H1 (cell line): Measurements from ENCODE around the gene SNX32. TPM values are rescaled to one million over a fixed set of nuclear protein-coding genes. Genes with fewer than 3 reads are reported as not detected.
A peak's percentile ranks its signal among the peaks of the same experiment; 100 is the strongest.

ENCODE experiments used
- CTCF ChIA-PET: fragments of 300-600 bp; sonication (Branson Sonifier 250); formaldehyde crosslinking; loops from one replicate; lab custom pipeline; 2021; ENCODE audit not compliant: partially characterized antibody; lab: Charles Lee
- POLR2A ChIA-PET: fragments of 300-600 bp; sonication (Branson Sonifier 250); formaldehyde crosslinking; loops from one replicate; lab custom pipeline; 2021; ENCODE audit warnings: inconsistent platforms; ENCODE audit not compliant: partially characterized antibody; lab: Charles Lee
- DNase-seq, 2 experiments: peaks; one replicate each; pipeline versions ENCODE4 v3.0.0 to v3.0.0-alpha.2; 2010 to 2022; ENCODE audit warnings: low spot score in 2 of 2, low read depth in 1 of 2, mixed read lengths in 1 of 2
- FAIRE-seq: peaks from 2 replicates; lab custom pipeline; 2011; peaks lifted over from hg19 to GRCh38; lab: Jason Lieb, UNC
- H2AFZ ChIP-seq: 2 replicates; pipeline ENCODE4 v1.8.1; 2012; ENCODE audit warnings: low read length, inconsistent platforms
- H2AK5ac ChIP-seq: 2 replicates; pipeline ENCODE4 v1.6.1; 2013; ENCODE audit warnings: low read depth, low read length
- H2BK120ac ChIP-seq: replicated peaks from 2 replicates; pipeline ENCODE3; 2013; ENCODE audit warnings: low read depth, low read length, inconsistent platforms
- H2BK12ac ChIP-seq: 2 replicates; pipeline ENCODE4 v1.6.1; 2013; ENCODE audit warnings: low read depth, low read length
- H2BK15ac ChIP-seq: 2 replicates; pipeline ENCODE4 v1.6.1; 2013; ENCODE audit warnings: low read length
- H2BK20ac ChIP-seq: 2 replicates; pipeline ENCODE4 v1.6.1; 2013; ENCODE audit warnings: low read length
- H2BK5ac ChIP-seq: 2 replicates; pipeline ENCODE4 v1.6.1; 2013; ENCODE audit warnings: low read depth, low read length
- H3K14ac ChIP-seq: 2 replicates; pipeline ENCODE4 v1.6.1; 2013; ENCODE audit warnings: inconsistent platforms; ENCODE audit not compliant: insufficient read length
- H3K18ac ChIP-seq: 2 replicates; pipeline ENCODE4 v1.6.1; 2013; ENCODE audit warnings: low read length; ENCODE audit errors: extremely low read depth
- H3K23ac ChIP-seq: 2 replicates; pipeline ENCODE4 v1.6.1; 2013; ENCODE audit warnings: inconsistent platforms; ENCODE audit not compliant: insufficient read length
- H3K23me2 ChIP-seq: 2 replicates; pipeline ENCODE4 v1.6.1; 2013; ENCODE audit warnings: low read depth, low read length
- H3K27ac ChIP-seq: 2 replicates; pipeline ENCODE4 v1.6.1; 2011; ENCODE audit warnings: low read depth, low read length, inconsistent platforms
- H3K27me3 ChIP-seq, 4 experiments: replicated peaks in 1 of 4; 1 replicate in 1 of 4; 2 replicates in 3 of 4; pipeline versions ENCODE4 v1.6.1 to v1.8.1; 2011 to 2013; ENCODE audit warnings: low read length in 3 of 4, mild to moderate bottlenecking in 3 of 4, inconsistent platforms in 2 of 4, mixed read lengths in 2 of 4, moderate library complexity in 1 of 4; ENCODE audit not compliant: control insufficient read depth in 3 of 4, insufficient read depth in 3 of 4; ENCODE audit errors: extremely low read depth in 1 of 4
- H3K36me3 ChIP-seq, 4 experiments: 2 replicates each; pipeline versions ENCODE4 v1.6.1 to v1.8.1; 2011 to 2013; ENCODE audit warnings: mild to moderate bottlenecking in 4 of 4, low read length in 3 of 4, moderate library complexity in 2 of 4, control low read depth in 1 of 4, inconsistent platforms in 1 of 4; ENCODE audit not compliant: insufficient read depth in 4 of 4, control insufficient read depth in 2 of 4
- H3K4ac ChIP-seq: replicated peaks from 2 replicates; pipeline ENCODE3; 2013; ENCODE audit warnings: low read length, low read depth, mixed read lengths, inconsistent platforms; ENCODE audit not compliant: insufficient read length
- H3K4me1 ChIP-seq, 4 experiments: replicated peaks in 1 of 4; 1 replicate in 1 of 4; 2 replicates in 3 of 4; pipeline versions ENCODE4 v1.6.1 to v1.8.1; 2011 to 2013; ENCODE audit warnings: low read length in 3 of 4, inconsistent platforms in 2 of 4, mixed read lengths in 1 of 4; ENCODE audit not compliant: insufficient read depth in 4 of 4, control insufficient read depth in 3 of 4
- H3K4me2 ChIP-seq, 2 experiments: 2 replicates each; pipeline versions ENCODE4 v1.6.1 to v1.8.1; 2011 to 2013; ENCODE audit warnings: low read depth in 2 of 2, low read length in 2 of 2, control low read depth in 1 of 2, inconsistent platforms in 1 of 2, mild to moderate bottlenecking in 1 of 2; ENCODE audit not compliant: insufficient read depth in 1 of 2
- H3K4me3 ChIP-seq, 4 experiments: fragments of 200-600, 300-600 bp in 1 of 4; sonication (generic), shearing (Covaris generic), sonication (Bioruptor Twin) in 1 of 4; 2 replicates each; pipeline versions ENCODE4 v1.5.1 to v1.8.1; 2011 to 2016; ENCODE audit warnings: low read length in 4 of 4, low read depth in 3 of 4, control low read depth in 2 of 4, inconsistent platforms in 2 of 4, mild to moderate bottlenecking in 2 of 4, mixed read lengths in 1 of 4, moderate library complexity in 1 of 4; ENCODE audit not compliant: insufficient read depth in 2 of 4; ENCODE audit errors: extremely low read depth in 1 of 4
- H3K56ac ChIP-seq: replicated peaks from 2 replicates; pipeline ENCODE3; 2013; ENCODE audit warnings: low read depth, mild to moderate bottlenecking, mixed read lengths, low read length, inconsistent platforms; ENCODE audit not compliant: insufficient read length
- H3K79me1 ChIP-seq: 2 replicates; pipeline ENCODE4 v1.6.1; 2013; ENCODE audit warnings: low read depth, low read length, control low read depth
- H3K79me2 ChIP-seq, 2 experiments: 2 replicates each; pipeline versions ENCODE4 v1.6.1 to v1.8.1; 2012 to 2013; ENCODE audit warnings: low read length in 2 of 2, mild to moderate bottlenecking in 2 of 2, inconsistent platforms in 1 of 2; ENCODE audit not compliant: insufficient read depth in 2 of 2, control insufficient read depth in 1 of 2
- H3K9ac ChIP-seq, 4 experiments: replicated peaks in 1 of 4; 1 replicate in 1 of 4; 2 replicates in 3 of 4; pipeline versions ENCODE4 v1.6.1 to v1.8.1; 2011 to 2013; ENCODE audit warnings: low read depth in 3 of 4, low read length in 3 of 4, control low read depth in 2 of 4, mild to moderate bottlenecking in 2 of 4, moderate library complexity in 2 of 4, inconsistent platforms in 1 of 4; ENCODE audit errors: extremely low read depth in 1 of 4
- H3K9me3 ChIP-seq, 2 experiments: 2 replicates each; pipeline versions ENCODE4 v1.6.1 to v1.8.1; 2012 to 2013; ENCODE audit warnings: mild to moderate bottlenecking in 2 of 2, moderate library complexity in 2 of 2, control low read depth in 1 of 2, inconsistent platforms in 1 of 2, low read depth in 1 of 2, low read length in 1 of 2, mixed read lengths in 1 of 2; ENCODE audit not compliant: insufficient read depth in 2 of 2
- H4K20me1 ChIP-seq, 2 experiments: replicated peaks in 1 of 2; 2 replicates each; pipeline versions ENCODE3 to v1.8.1; 2011 to 2013; ENCODE audit warnings: inconsistent platforms in 2 of 2, low read length in 2 of 2, mild to moderate bottlenecking in 1 of 2; ENCODE audit not compliant: insufficient read depth in 2 of 2, control insufficient read depth in 1 of 2
- H4K5ac ChIP-seq: 2 replicates; pipeline ENCODE4 v1.6.1; 2013; ENCODE audit warnings: low read length, low read depth, mixed read lengths, inconsistent platforms; ENCODE audit not compliant: insufficient read length
- H4K8ac ChIP-seq: 2 replicates; pipeline ENCODE4 v1.8.0; 2013; ENCODE audit warnings: mild to moderate bottlenecking, moderate library complexity, low read length, inconsistent platforms; ENCODE audit not compliant: insufficient read depth; ENCODE audit errors: extremely low read depth
- H4K91ac ChIP-seq: replicated peaks from 2 replicates; pipeline ENCODE3; 2013; ENCODE audit warnings: low read length, mixed read lengths, inconsistent platforms; ENCODE audit not compliant: insufficient read length
- CREB1 ChIP-seq: IDR thresholded peaks from 2 replicates; pipeline ENCODE4 v1.6.1; 2012; ENCODE audit warnings: inconsistent platforms
- KDM4A ChIP-seq: IDR thresholded peaks from one replicate; pipeline ENCODE4 v1.7.1; 2012; ENCODE audit warnings: low read depth, mild to moderate bottlenecking, moderate library complexity, low read length, inconsistent platforms; ENCODE audit not compliant: severe bottlenecking
- SP2 ChIP-seq: IDR thresholded peaks from 2 replicates; pipeline ENCODE4 v1.6.1; 2012; ENCODE audit warnings: mild to moderate bottlenecking, low read length, inconsistent platforms
- WGBS, 2 experiments: shearing (Covaris generic) in 1 of 2; methylation state at CpG; one replicate each; pipeline versions ENCODE4 v1.1.6 to v1.1.7; 2013 to 2015; ENCODE audit warnings: low lambda C conversion rate in 2 of 2, mixed read lengths in 2 of 2, inconsistent platforms in 1 of 2, low coverage in 1 of 2, missing lambda C conversion rate in 1 of 2; ENCODE audit not compliant: insufficient replicate concordance in 2 of 2, insufficient coverage in 1 of 2, insufficient read length in 1 of 2; ENCODE audit errors: extremely low coverage in 1 of 2, missing lambda C conversion rate in 1 of 2; 5-methylcytosine and 5-hydroxymethylcytosine counted together
- polyA plus RNA-seq, 7 experiments: library from polyadenylated mRNA; depleted of rRNA in 3 of 7; stranded (reverse) in 5 of 7; unstranded in 2 of 7; fragments of >200 nt in 5 of 7; fragments of 200-250 nt in 2 of 7; gene quantifications; 1 replicate in 5 of 7; 2 replicates in 1 of 7; 4 replicates in 1 of 7; pipeline versions ENCODE4 v1.2.1 to v1.2.3, GENCODE V29; 2011 to 2013; ENCODE audit warnings: missing spikeins in 2 of 7, mixed read lengths in 2 of 7
- total RNA-seq: library from RNA; stranded (reverse); fragmentation: NEBNext Ultra II Directional; extraction: Animal tissue kit (Norgen Biotek cat#: 25700); gene quantifications from 2 replicates; pipeline ENCODE4 v1.2.1, GENCODE V29; 2021

The SNX32 gene
- total and polyA plus RNA-seq, 2 of the 8 experiments (the other 6 are each of a cell fraction or from before 2014, with no cell fraction given), result 0.76 to 2.2 TPM

DNA sequence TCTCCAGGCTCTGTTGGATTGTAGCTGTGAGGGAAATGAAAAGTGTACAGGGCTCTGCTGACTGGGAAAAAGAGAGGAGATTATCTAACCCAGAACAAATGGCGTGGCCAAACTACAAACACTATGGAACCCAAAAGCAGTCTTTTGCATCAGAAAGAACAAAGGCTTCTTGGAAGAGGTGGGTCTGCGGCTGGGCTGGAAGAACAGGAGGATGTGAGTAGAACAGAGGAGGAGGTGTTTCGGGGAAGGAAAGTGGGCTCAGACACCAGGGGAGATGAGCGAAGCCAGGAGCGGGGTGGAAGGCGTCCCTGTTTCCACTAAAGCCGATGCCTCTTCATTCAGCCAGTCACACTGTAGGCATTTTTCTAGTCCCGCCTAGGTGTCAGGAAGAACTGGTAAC is 34.9 kb upstream of the SNX32 start:
- Histone ChIP-seq H3K79me2 (no peaks in the 10 kb centered on the region), H2AK5ac (no peak overlapping the region), H3K4ac (no peak overlapping the region), H3K27ac (no peak overlapping the region), H3K9me3 (no peaks in the 10 kb centered on the region), H3K56ac (no peak overlapping the region), H4K91ac (peak overlapping the region; percentile 34), H2BK15ac (peak overlapping the region; percentile 81; the same call in 1 of the 2 replicates), H3K18ac (no peak overlapping the region), H3K9ac (no peak overlapping the region; a peak in 1 of 7 replicates), H3K23ac (no peak overlapping the region), H4K5ac (no peak overlapping the region), H3K36me3 (peaks cover 0 to 3% (median 0%) of the 10 kb centered on the region in 4 experiments; a peak in 3 of 8 replicates), H2AFZ (peak overlapping the region; percentile 73; the same call in 1 of the 2 replicates), H3K79me1 (0 out of 2 replicates have a peak, but pooled peaks cover 2% of the 10 kb centered on the region), H3K23me2 (no peaks in the 10 kb centered on the region), H2BK120ac (no peak overlapping the region), H3K27me3 (no peaks in the 10 kb centered on the region; a peak in 1 of 7 replicates), H4K8ac (no peak overlapping the region), H3K4me3 (no peak overlapping the region), H2BK12ac (0 out of 2 replicates have a peak overlapping the region, but pooled peaks have one; percentile 17), H3K4me1 (peaks cover 0 to 20% (median 5%) of the 10 kb centered on the region in 4 experiments; a peak in 5 of 7 replicates), H3K14ac (no peak overlapping the region), H3K4me2 (peak overlapping the region in 1 of 2 experiments; percentile 34; a peak in 2 of 4 replicates), H2BK20ac (no peak overlapping the region), H2BK5ac (no peak overlapping the region), H4K20me1 (no peaks in the 10 kb centered on the region)
- ChIA-PET CTCF (interaction anchor here (0.6 to 4.9 kb wide), 15 partner anchors 8 to 831 kb away, joined by 3 to 42 read pairs (median 4); partner anchors contain the start of gene AP5B1), POLR2A (interaction anchor here (0.7 to 2.1 kb wide), 8 partner anchors 9 to 205 kb away, joined by 3 to 8 read pairs (median 3); partner anchors contain the start of genes CFL1 and FIBP)
- DNase-seq (no peak), FAIRE-seq (no peak)
- TF ChIP-seq SP2 (no peak), CREB1 (no peak), KDM4A (no peak)
- WGBS, 2 experiments, result 90% methylated on average over 8 of the region's 8 CpGs; no CpG with 5 or more reads in 1 of the 2 experiments
